Activated CD4-positive, alpha-beta memory T cell treated with anti-CD3 and anti-CD28 coated beads for 36 hours (primary cell): ENCODE data around the gene DDIT4. TPM values are rescaled to one million over a fixed set of nuclear protein-coding genes. Genes with fewer than 3 reads are reported as not detected.

Experiments
- total RNA-seq, 2 experiments: library from RNA; stranded (reverse); gene quantifications; one replicate each; pipeline ENCODE4 v1.2.3, GENCODE V29; 2021

Gene DDIT4
- total RNA-seq, 2 experiments from 2014 or later, result 637 TPM

Other genes starting within 250 kb of the DDIT4 start
- gene SPOCK2, start 185.4 kb upstream of the DDIT4 start, total RNA-seq, result 100 to 1,000 TPM; 216 to 218 TPM
- gene ANAPC16, start 57.9 kb upstream of the DDIT4 start, total RNA-seq, result 100 to 1,000 TPM; 119 to 122 TPM
- 10 to 100 TPM; 50.9 to 52.5 TPM for gene ASCC1, start 57.6 kb upstream of the DDIT4 start, total RNA-seq
- gene DNAJB12, start 81.0 kb downstream of the DDIT4 start, total RNA-seq, result 10 to 100 TPM; 18.9 to 19.8 TPM